AG09319 (cell line): ENCODE data around the gene SEC14L6.
"Not testable (repeated sequence)": the region's sequence is repeated elsewhere in the genome, so short reads cannot be mapped to it uniquely, and the experiment has no call there.

ENCODE experiments used
- DNase-seq: peaks from one replicate; pipeline ENCODE4 v3.0.0-alpha.2; 2010; ENCODE audit warnings: low read depth; ENCODE audit errors: extremely low read depth
- CTCF ChIP-seq: IDR thresholded peaks from 2 replicates; pipeline ENCODE4 v1.5.1; 2011; ENCODE audit warnings: low read depth, mild to moderate bottlenecking, inconsistent platforms, low read length, moderate library complexity

SEC14L6 gene

GRCh38 chr22:30546616-30547015, at the start of gene SEC14L6:
TSS of gene SEC14L6 (minus strand) at chr22:30546741. CDS start at chr22:30546682, 59 bp downstream.
- TF ChIP-seq CTCF: no peak
- DNase-seq: no peak

DNA sequence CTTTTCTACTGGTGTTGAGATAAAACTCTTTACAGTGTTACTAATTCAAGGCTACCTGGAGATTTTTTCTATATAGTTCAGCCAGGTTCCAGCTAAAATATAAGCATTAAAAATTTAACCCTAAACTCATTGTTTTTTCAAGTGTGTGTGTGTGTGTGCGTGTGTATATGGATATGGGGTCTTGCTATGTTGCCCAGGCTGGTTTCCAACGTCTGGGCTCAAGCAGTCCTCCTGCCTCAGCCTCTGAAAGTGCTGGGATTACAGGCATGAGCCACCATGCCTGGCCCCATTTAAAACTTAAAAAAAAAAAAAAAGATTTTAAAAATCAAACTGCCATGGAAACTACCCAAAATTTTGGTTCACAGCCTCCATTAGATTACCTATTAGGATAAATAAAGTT, 49.7 kb upstream of the SEC14L6 start:
- TF ChIP-seq CTCF: no peak

DNA sequence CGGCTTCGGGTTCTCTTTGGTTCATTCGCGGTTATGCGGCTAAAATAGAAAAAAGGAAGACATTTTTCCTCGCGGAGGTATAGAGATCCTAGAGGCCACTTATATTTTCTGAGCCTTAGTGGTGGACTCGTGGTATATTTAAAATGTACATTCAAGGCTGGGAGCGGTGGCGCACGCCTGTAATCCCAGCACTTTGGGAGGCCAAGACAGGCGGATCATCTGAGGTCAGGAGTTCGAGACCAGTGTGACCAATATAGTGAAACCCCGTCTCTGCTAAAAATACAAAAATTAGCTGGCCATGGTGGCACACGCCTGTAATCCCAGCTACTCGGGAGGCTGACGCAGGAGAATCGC, 45.8 kb upstream of the SEC14L6 start:
- not testable (repeated sequence) for DNase-seq

More for the DNA sequence above, 49.7 kb upstream of the SEC14L6 start:
- no peak for DNase-seq

DNA sequence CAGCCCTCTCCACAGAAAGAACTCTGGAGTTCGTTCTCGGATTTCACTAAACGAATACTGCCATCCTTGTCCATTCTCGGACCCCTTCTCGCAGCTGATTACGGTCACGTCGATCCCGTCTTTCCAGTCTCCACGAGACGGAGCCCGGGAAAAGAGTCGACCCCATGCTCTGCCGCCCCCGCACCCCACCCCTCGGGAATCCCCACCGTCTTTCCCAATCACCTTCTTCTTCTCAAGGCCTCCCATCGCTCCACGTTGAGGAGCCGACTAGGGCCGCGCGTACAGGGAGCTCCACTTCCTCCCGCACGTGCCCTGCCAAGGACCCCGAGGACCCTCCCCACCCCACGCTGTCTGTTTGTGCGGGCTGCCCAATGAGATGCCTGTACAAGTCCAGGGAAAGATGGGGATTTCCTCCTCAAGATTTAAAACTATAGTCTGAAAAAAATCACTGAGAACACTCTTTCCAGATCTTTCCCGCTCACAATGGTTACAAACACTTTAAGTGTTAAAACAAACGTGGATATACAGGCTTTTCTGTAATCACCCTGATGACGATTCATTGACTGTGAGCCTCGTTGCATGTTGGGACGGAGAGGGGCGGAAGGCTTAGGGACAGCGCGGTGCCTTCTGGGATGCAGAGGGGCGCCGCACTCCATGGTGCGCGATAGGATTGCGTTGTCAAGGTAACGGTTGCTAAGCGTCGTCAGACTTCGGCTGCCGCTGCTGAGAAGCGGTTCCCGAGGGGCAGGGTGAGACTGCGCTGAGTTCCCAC, 45.2 kb upstream of the SEC14L6 start, which contains the start of gene PES1:
Gene PES1 (minus strand): TSS at position 323 of the 772 bp plus-strand sequence. CDS start 77 bp downstream, at position 246.
- DNase-seq: peak; percentile 97
- TF ChIP-seq CTCF: no peak

- no peak for DNase-seq
- no peak for TF ChIP-seq CTCF
These were observed 44.6 kb upstream of the SEC14L6 start for GRCh38 chr22:30591191-30591587.

DNA sequence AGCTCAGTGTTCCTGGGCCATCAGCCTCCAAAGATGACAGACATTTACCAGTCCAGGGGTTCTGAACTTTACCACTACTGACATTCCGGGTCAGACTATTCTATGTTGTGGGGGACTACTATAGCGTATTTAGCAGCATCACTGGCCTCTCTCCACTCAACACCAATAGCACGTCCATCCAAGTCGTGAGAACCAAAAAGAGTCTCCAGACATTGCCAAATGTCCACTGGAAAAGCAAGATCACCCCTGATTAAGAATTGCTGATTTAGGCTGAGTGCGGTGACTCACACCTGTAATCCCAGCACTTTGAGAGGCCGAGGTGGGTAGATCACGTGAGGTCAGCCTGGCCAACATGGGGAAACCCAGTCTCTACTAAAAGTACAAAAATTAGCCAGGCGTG, 39.9 kb upstream of the SEC14L6 start:
- TF ChIP-seq CTCF: no peak
- DNase-seq: no peak

DNA sequence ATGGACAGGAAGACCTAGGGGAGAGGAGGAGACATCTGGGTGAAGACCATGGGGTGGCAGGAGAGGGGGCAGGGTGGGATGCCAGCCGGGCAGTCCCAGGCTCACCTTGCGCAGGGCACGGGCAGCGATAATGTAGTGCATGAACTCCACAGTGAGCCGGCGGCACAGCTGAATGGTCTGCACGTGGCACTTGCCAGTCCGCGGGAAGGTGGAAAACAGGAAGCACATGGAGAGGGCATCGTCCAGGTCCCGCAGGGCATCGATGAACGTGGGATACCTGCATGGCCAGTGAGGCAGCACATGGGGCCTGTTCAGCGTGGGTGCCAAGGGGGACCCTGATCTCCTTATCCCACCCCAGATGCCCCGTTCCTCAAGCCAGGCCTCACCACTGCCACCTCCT, 37.9 kb upstream of the SEC14L6 start:
- TF ChIP-seq CTCF: no peak
- no peak for DNase-seq

DNA sequence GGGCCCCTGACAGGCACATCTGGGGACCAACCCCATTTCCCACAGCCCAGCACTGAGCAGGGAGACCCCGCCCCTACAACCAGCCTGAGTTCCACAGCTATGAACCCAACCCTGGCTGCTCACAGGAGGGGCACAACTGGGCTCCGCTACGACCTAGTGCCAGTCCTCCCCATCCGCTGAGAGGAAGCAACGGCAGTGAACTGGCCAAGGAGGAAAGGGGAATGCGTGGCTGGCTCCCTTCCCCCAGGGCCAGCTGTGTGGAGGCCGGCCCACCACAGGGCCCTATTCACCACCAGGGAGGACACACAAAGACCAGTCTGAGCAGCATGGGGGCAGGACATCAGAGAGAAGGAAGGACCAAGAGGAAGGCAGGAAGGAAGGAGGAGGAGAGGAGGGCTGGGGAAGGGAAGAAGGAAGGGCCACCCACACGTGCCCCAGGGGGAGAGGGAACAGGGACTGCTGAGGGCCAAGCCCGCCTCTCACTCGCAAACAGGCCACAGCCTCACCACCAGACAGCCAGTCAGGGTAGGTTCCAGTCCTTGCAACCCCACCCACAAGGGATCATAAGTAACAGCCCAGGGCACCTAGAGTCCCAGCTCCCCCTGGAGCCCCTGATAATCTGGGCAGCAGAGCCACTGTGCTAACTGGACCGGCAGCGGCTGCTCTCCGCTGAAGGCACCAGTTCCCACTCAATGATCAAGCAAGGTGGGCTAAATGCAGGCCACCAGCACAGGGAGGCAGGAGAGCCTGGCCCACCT, 36.4 kb upstream of the SEC14L6 start:
- TF ChIP-seq CTCF: no peak
- DNase-seq: no peak
